Heart left ventricle (tissue), 16 donors: Measurements from ENCODE around the gene NT5DC4. TPM values are rescaled to one million over a fixed set of nuclear protein-coding genes. Genes with fewer than 3 reads are reported as not detected.
"Not testable (repeated sequence)": the region's sequence is repeated elsewhere in the genome, so short reads cannot be mapped to it uniquely, and the experiment has no call there.

Experiments
- ATAC-seq, 4 donors: fragments of 200-7000 bp; cut with Tn5 transposase; one replicate each; pipeline ENCODE4 v1.9.1; 2020 to 2022; ENCODE audit warnings: moderate library complexity in 4 of 4, mild to moderate bottlenecking in 3 of 4, moderate number of reproducible peaks in 1 of 4
- DNase-seq, 5 donors: peaks; one replicate each; pipeline ENCODE4 v3.0.0-alpha.2; 2020
- H3K27ac ChIP-seq, 12 donors: fragments of 200-600 bp; sonication (generic) in 4 of 12; one replicate each; pipeline versions ENCODE4 v1.5.0 to v1.8.0; 2016 to 2022; ENCODE audit warnings: mild to moderate bottlenecking in 2 of 12
- H3K27me3 ChIP-seq, 9 donors: fragments of 200-600 bp; sonication (generic) in 2 of 9; one replicate each; pipeline versions ENCODE4 v1.5.1 to v1.8.0; 2016 to 2022; ENCODE audit warnings: mild to moderate bottlenecking in 3 of 9
- H3K36me3 ChIP-seq, 9 donors: fragments of 200-600 bp; sonication (generic) in 2 of 9; one replicate each; pipeline versions ENCODE4 v1.5.0 to v1.8.0; 2018 to 2022; ENCODE audit warnings: mild to moderate bottlenecking in 2 of 9
- H3K4me1 ChIP-seq, 12 donors: fragments of 200-600 bp; sonication (generic) in 4 of 12; one replicate each; pipeline versions ENCODE4 v1.5.0 to v1.8.0; 2016 to 2022; ENCODE audit warnings: mild to moderate bottlenecking in 3 of 12
- H3K4me3 ChIP-seq, 12 donors: fragments of 200-600 bp; sonication (generic) in 4 of 12; one replicate each; pipeline versions ENCODE4 v1.5.0 to v1.8.0; 2017 to 2022; ENCODE audit warnings: mild to moderate bottlenecking in 9 of 12, moderate library complexity in 4 of 12
- H3K9me3 ChIP-seq, 12 donors: fragments of 200-600 bp; sonication (generic) in 4 of 12; one replicate each; pipeline versions ENCODE4 v1.5.0 to v1.8.0; 2016 to 2022; ENCODE audit warnings: mild to moderate bottlenecking in 1 of 12
- CTCF ChIP-seq, 12 donors: fragments of 200-600 bp; sonication (generic) in 4 of 12; IDR thresholded peaks; one replicate each; pipeline versions ENCODE4 v1.5.0 to v1.8.0; 2018 to 2022; ENCODE audit warnings: antibody characterized with exemption in 12 of 12, mild to moderate bottlenecking in 5 of 12
- POLR2A ChIP-seq, 2 donors: fragments of 450-650 bp; IDR thresholded peaks; one replicate each; pipeline ENCODE4 v1.6.1; 2017; ENCODE audit warnings: antibody characterized with exemption in 2 of 2, mild to moderate bottlenecking in 2 of 2, moderate library complexity in 2 of 2
- WGBS, 4 donors: extraction: QIAGEN DNeasy Blood & Tissue Kit in 2 of 4; methylation state at CpG; one replicate each; pipeline versions ENCODE4 v1.1.5 to v1.1.7; 2013 to 2018; 5-methylcytosine and 5-hydroxymethylcytosine counted together
- intact Hi-C, 10 donors: fragments of 100-400 bp; cut with DNase I; formaldehyde crosslinking; loops; one replicate each; pipeline versions ENCODE4 v1.11.1 to v1.14.2; 2022
- polyA plus RNA-seq, 2 donors: library from polyadenylated mRNA; stranded (reverse); fragments of 200-250 nt; gene quantifications; one replicate each; pipeline ENCODE4 v1.2.3, GENCODE V29; 2013
- total RNA-seq, 9 donors: library from RNA; depleted of rRNA in 2 of 9; stranded (reverse); fragments of >200 nt in 2 of 9; fragmentation: NEBNext Ultra II Directional in 3 of 9; extraction: Animal tissue kit (Norgen Biotek cat#: 25700) in 3 of 9; gene quantifications; one replicate each; pipeline versions ENCODE4 v1.1.0 to v1.2.4, GENCODE V29; 2016 to 2023
- donor health status: ischemic (EF 13 %, LVEDD 7.1; RV severe dilation, severe dysfunction).
- donor health status: healthy with polysubstance abuse.
- donor health status: DM: no; HTN: yes; CAD: no.
- donor health status: DM: no; HTN: no; CAD: no.
- donor health status: ischemic (EF 25% LVEDD 6.9; RV normal size, moderate dysfunction).
- donor health status: ischemic (EF 25% LVEDD 5.7; RV mildly dilated, moderate dysfunction).
- donor health status: healthy.
- donor health status: DM: yes; HTN: yes; CAD: no.
- donor health status: ischemic (EF 35%, LVEDD 5.7; RV mildly dilated, moderate dysfunction).
- donor health status: nonischemic (EF 11% LVEDD 7.7; RV severe dilation, severe dysfunction).
- donor health status: DM: yes; HTN: yes; CAD: no.
- donor health status: PGD.
- donor health status: ischemic (EF 29% LVEDD 5.4; RV normal size, mild dysfunction).
- donor health status: nonischemic (EF 23%, LVEDD 6.1; RV moderate dilation, normal function).

NT5DC4 gene
- total and polyA plus RNA-seq, 11 donors, result 0.16 TPM; not detected in 10

- intact Hi-C loops, result no loop called here
- WGBS, 4 donors, result 37 to 51% (median 47%) methylated on average over 5 of the region's 5 CpGs
Observed at GRCh38 chr2:112706170-112706664, 14.6 kb upstream of the NT5DC4 start.

GRCh38 chr2:112706947-112707346 is 13.9 kb upstream of the NT5DC4 start:
- intact Hi-C loops, H3K4me3 ChIP-seq, H3K27me3 ChIP-seq, H3K36me3 ChIP-seq, DNase-seq, ATAC-seq, H3K9me3 ChIP-seq: not testable (repeated sequence)
- Histone ChIP-seq H3K27ac (peak overlapping the region in 1 of 12 donors; percentile 78), H3K4me1 (peaks cover 0 to 43% (median 0%) of the 10 kb centered on the region in 12 donors)
- 82 to 90% (median 88%) methylated on average over 9 of the region's 9 CpGs for WGBS, 4 donors

More at GRCh38 chr2:112706170-112706664, 14.6 kb upstream of the NT5DC4 start:
- H3K36me3 ChIP-seq, result no peaks in the 10 kb centered on the region
- TF ChIP-seq POLR2A (IDR thresholded peaks at IDR 0.05), result no peak
- no peak for TF ChIP-seq CTCF (IDR thresholded peaks at IDR 0.05)
- peaks cover 0 to 50% (median 0%) of the 10 kb centered on the region in 12 donors for H3K4me1 ChIP-seq
- no peaks in the 10 kb centered on the region for H3K9me3 ChIP-seq
- no peak overlapping the region for H3K27ac ChIP-seq
- no peak for ATAC-seq
- H3K27me3 ChIP-seq, result peaks cover 0 to 7% (median 0%) of the 10 kb centered on the region in 9 donors
- H3K4me3 ChIP-seq, result no peak overlapping the region
- DNase-seq, result no peak

- intact Hi-C loops, result no loop called here
- no peak for DNase-seq
- no peak overlapping the region for H3K4me3 ChIP-seq
- peak overlapping the region in 1 of 12 donors; percentile 78 for H3K27ac ChIP-seq
- TF ChIP-seq POLR2A (IDR thresholded peaks at IDR 0.05) (no peak), CTCF (IDR thresholded peaks at IDR 0.05) (no peak)
- no peaks in the 10 kb centered on the region for H3K9me3 ChIP-seq
- H3K27me3 ChIP-seq, result peaks cover 0 to 7% (median 0%) of the 10 kb centered on the region in 9 donors
- peaks cover 0 to 38% (median 0%) of the 10 kb centered on the region in 12 donors for H3K4me1 ChIP-seq
- WGBS, 4 donors, result 58 to 63% (median 61%) methylated on average over 10 of the region's 10 CpGs
- no peaks in the 10 kb centered on the region for H3K36me3 ChIP-seq
- ATAC-seq, result no peak
Observed at GRCh38 chr2:112708968-112709367, 11.9 kb upstream of the NT5DC4 start.

GRCh38 chr2:112709703-112710102 is 11.1 kb upstream of the NT5DC4 start:
- Histone ChIP-seq H3K4me3 (no peak overlapping the region), H3K4me1 (peaks cover 0 to 38% (median 0%) of the 10 kb centered on the region in 12 donors), H3K9me3 (no peaks in the 10 kb centered on the region), H3K27me3 (peaks cover 0 to 7% (median 0%) of the 10 kb centered on the region in 9 donors), H3K27ac (no peak overlapping the region), H3K36me3 (no peaks in the 10 kb centered on the region)
- intact Hi-C loops, result no loop called here
- DNase-seq, result no peak
- no peak for ATAC-seq
- WGBS, 4 donors, result 70 to 86% (median 83%) methylated on average over 6 of the region's 6 CpGs
- TF ChIP-seq POLR2A (IDR thresholded peaks at IDR 0.05), result no peak
- TF ChIP-seq CTCF (IDR thresholded peaks at IDR 0.05), result no peak
